SK-N-SH (cell line): ENCODE data around the gene OR2V1. TPM values are rescaled to one million over a fixed set of nuclear protein-coding genes. Genes with fewer than 3 reads are reported as not detected.

Experiments
- CTCF ChIA-PET: fragments of 300-600, 350-600 bp; formaldehyde crosslinking; extraction: SDS; loops from one replicate; lab custom pipeline; 2021; lab: Yijun Ruan, JAX
- POLR2A ChIA-PET: fragments of 350-600 bp; sonication (Branson Sonifier 250); formaldehyde crosslinking; extraction: SDS; loops from one replicate; lab custom pipeline; 2020; ENCODE audit warnings: antibody characterized with exemption, inconsistent platforms; lab: Yijun Ruan, JAX
- DNase-seq: peaks from one replicate; pipeline ENCODE4 v3.0.0; 2012
- H2AFZ ChIP-seq: fragments of 200-600 bp; sonication (generic); 2 replicates; pipeline ENCODE4 v1.8.1; 2016; ENCODE audit warnings: antibody characterized with exemption, mild to moderate bottlenecking, low read depth
- H3F3A ChIP-seq: fragments of 200-600 bp; sonication (generic); replicated peaks from 2 replicates; pipeline ENCODE3; 2016; ENCODE audit warnings: antibody characterized with exemption, mild to moderate bottlenecking; ENCODE audit not compliant: insufficient read depth
- H3K27ac ChIP-seq, 2 experiments: fragments of 200-500 bp in 1 of 2; fragments of 200-600 bp in 1 of 2; sonication (Bioruptor generic) in 1 of 2; sonication (generic), shearing (Covaris generic) in 1 of 2; 2 replicates each; pipeline versions ENCODE4 v1.5.1 to v1.6.1; 2014 to 2016; ENCODE audit warnings: low read depth in 2 of 2, inconsistent platforms in 1 of 2, low read length in 1 of 2, mild to moderate bottlenecking in 1 of 2, mixed read lengths in 1 of 2
- H3K27me3 ChIP-seq: fragments of 200-600 bp; sonication (generic), shearing (Covaris generic); 2 replicates; pipeline ENCODE4 v1.6.1; 2016; ENCODE audit warnings: mixed run types; ENCODE audit not compliant: insufficient read depth
- H3K36me3 ChIP-seq, 2 experiments: fragments of 200-500 bp in 1 of 2; fragments of 200-600 bp in 1 of 2; sonication (Bioruptor generic) in 1 of 2; sonication (generic) in 1 of 2; replicated peaks in 1 of 2; 2 replicates each; pipeline versions ENCODE3 to v1.5.1; 2014 to 2016; ENCODE audit warnings: low read length in 1 of 2, mild to moderate bottlenecking in 1 of 2; ENCODE audit not compliant: insufficient read depth in 2 of 2, control insufficient read depth in 1 of 2
- H3K4me1 ChIP-seq, 2 experiments: fragments of 200-500 bp in 1 of 2; fragments of 200-600 bp in 1 of 2; sonication (Bioruptor generic) in 1 of 2; sonication (generic), shearing (Covaris generic) in 1 of 2; 2 replicates each; pipeline versions ENCODE4 v1.5.1 to v1.6.1; 2014 to 2016; ENCODE audit warnings: low read depth in 1 of 2, low read length in 1 of 2, mixed run types in 1 of 2; ENCODE audit not compliant: insufficient read depth in 2 of 2, control insufficient read depth in 1 of 2
- H3K4me2 ChIP-seq: fragments of 200-600 bp; sonication (generic), shearing (Covaris generic); 2 replicates; pipeline ENCODE4 v1.6.1; 2017; ENCODE audit warnings: mixed run types
- H3K4me3 ChIP-seq, 2 experiments: fragments of 200-500 bp in 1 of 2; fragments of 200-600 bp in 1 of 2; sonication (Bioruptor generic) in 1 of 2; sonication (generic), shearing (Covaris generic) in 1 of 2; 2 replicates each; pipeline versions ENCODE4 v1.5.1 to v1.8.1; 2014 to 2016; ENCODE audit warnings: low read depth in 2 of 2, inconsistent platforms in 1 of 2, low read length in 1 of 2, mild to moderate bottlenecking in 1 of 2, mixed read lengths in 1 of 2, moderate library complexity in 1 of 2
- H3K79me2 ChIP-seq: fragments of 200-600 bp; sonication (generic); 2 replicates; pipeline ENCODE4 v1.8.1; 2017; ENCODE audit warnings: mild to moderate bottlenecking; ENCODE audit not compliant: insufficient read depth
- H3K9ac ChIP-seq: fragments of 200-600 bp; sonication (generic); 2 replicates; pipeline ENCODE4 v1.6.1; 2017; ENCODE audit warnings: mixed run types
- H3K9me2 ChIP-seq: fragments of 200-600 bp; sonication (generic); 2 replicates; pipeline ENCODE4 v1.6.1; 2017; ENCODE audit warnings: mixed run types
- H3K9me3 ChIP-seq: fragments of 200-600 bp; sonication (generic); 2 replicates; pipeline ENCODE4 v1.6.1; 2017; ENCODE audit warnings: mixed run types, mild to moderate bottlenecking, moderate library complexity
- H4K20me1 ChIP-seq: fragments of 200-600 bp; sonication (generic); 2 replicates; pipeline ENCODE4 v1.6.1; 2017; ENCODE audit warnings: mild to moderate bottlenecking, mixed run types; ENCODE audit not compliant: insufficient read depth
- CHD2 ChIP-seq: fragments of 150-350 bp; IDR thresholded peaks from 2 replicates; pipeline ENCODE4 v1.6.1; 2018; ENCODE audit warnings: low read length; ENCODE audit not compliant: partially characterized antibody
- CTCF ChIP-seq: fragments of 200-600 bp; sonication (generic); IDR thresholded peaks from 2 replicates; pipeline ENCODE4 v1.6.1; 2017; ENCODE audit warnings: antibody characterized with exemption, mild to moderate bottlenecking, moderate library complexity
- FOSL2 ChIP-seq: IDR thresholded peaks from 2 replicates; pipeline ENCODE4 v1.4.0; 2012; ENCODE audit warnings: low read depth, mild to moderate bottlenecking, moderate library complexity, borderline replicate concordance
- FOXM1 ChIP-seq: IDR thresholded peaks from 2 replicates; pipeline ENCODE4 v1.4.0; 2012; ENCODE audit warnings: low read depth, mild to moderate bottlenecking
- GABPA ChIP-seq: IDR thresholded peaks from 2 replicates; pipeline ENCODE4 v1.4.0; 2012; ENCODE audit warnings: low read depth, mild to moderate bottlenecking
- MAX ChIP-seq: IDR thresholded peaks from 2 replicates; pipeline ENCODE4 v1.4.0; 2012; ENCODE audit warnings: low read depth
- MXI1 ChIP-seq: IDR thresholded peaks from 2 replicates; pipeline ENCODE4 v1.6.1; 2012; ENCODE audit warnings: mild to moderate bottlenecking, low read depth, low read length, improper control_type of control experiment
- RAD21 ChIP-seq: IDR thresholded peaks from 2 replicates; pipeline ENCODE4 v1.6.1; 2012; ENCODE audit warnings: mild to moderate bottlenecking, low read length
- SIN3A ChIP-seq: IDR thresholded peaks from 2 replicates; pipeline ENCODE4 v1.6.1; 2012; ENCODE audit warnings: low read depth, mild to moderate bottlenecking, low read length, moderate library complexity, borderline replicate concordance
- WGBS: methylation state at CpG from one replicate; pipeline ENCODE4 v1.1.6; 2017; ENCODE audit warnings: low lambda C conversion rate; 5-methylcytosine and 5-hydroxymethylcytosine counted together
- polyA plus RNA-seq, 3 experiments: library from polyadenylated mRNA; depleted of rRNA; stranded (reverse); fragments of >200 nt; gene quantifications; 2 replicates each; pipeline ENCODE4 v1.2.3, GENCODE V29; 2012

OR2V1 gene
- polyA plus RNA-seq, 1 of the 3 experiments (the other 2 are of a cell fraction) = not detected

- Histone ChIP-seq H3K4me3 (peak overlapping the region; percentile 39 to 44), H2AFZ (peak overlapping the region; percentile 73; the same call in 1 of the 2 replicates)
- WGBS = 7% methylated on average over 11 of the region's 11 CpGs
These were observed 42.1 kb upstream of the OR2V1 start for GRCh38 chr5:181173027-181173419.

GRCh38 chr5:181171782-181172181 is 40.8 kb upstream of the OR2V1 start:
- Histone ChIP-seq H2AFZ (no peak overlapping the region), H3K9ac (no peak overlapping the region), H4K20me1 (no peaks in the 10 kb centered on the region), H3K4me2 (no peak overlapping the region), H3K4me1 (no peaks in the 10 kb centered on the region; a peak in 1 of 4 replicates), H3K36me3 (no peaks in the 10 kb centered on the region), H3K27me3 (no peaks in the 10 kb centered on the region), H3K9me2 (no peaks in the 10 kb centered on the region), H3K27ac (no peak overlapping the region), H3F3A (peaks cover 11% of the 10 kb centered on the region), H3K9me3 (no peaks in the 10 kb centered on the region), H3K79me2 (no peaks in the 10 kb centered on the region), H3K4me3 (no peak overlapping the region)
- ChIA-PET CTCF (interaction anchor here (0.8 to 3.3 kb wide), 5 partner anchors 12 to 387 kb away, joined by 3 to 25 read pairs (median 5); no protein-coding TSS in a partner anchor), POLR2A (no interaction called here)
- WGBS = 48% methylated on average over 3 of the region's 3 CpGs
- no peak for TF ChIP-seq RAD21
- TF ChIP-seq FOXM1 = no peak
- TF ChIP-seq SIN3A = no peak
- no peak for TF ChIP-seq MXI1
- no peak for TF ChIP-seq CHD2
- no peak for TF ChIP-seq MAX
- TF ChIP-seq GABPA = no peak
- TF ChIP-seq FOSL2 = no peak
- no peak for DNase-seq

More at GRCh38 chr5:181173027-181173419, 42.1 kb upstream of the OR2V1 start:
- CTCF ChIA-PET = interaction anchor here (0.9 to 3.3 kb wide), 13 partner anchors 9 to 388 kb away, joined by 3 to 25 read pairs (median 4); no protein-coding TSS in a partner anchor
- H3K27me3 ChIP-seq = no peaks in the 10 kb centered on the region
- H3K27ac ChIP-seq = no peak overlapping the region
- H3K9ac ChIP-seq = no peak overlapping the region
- no peaks in the 10 kb centered on the region; a peak in 1 of 4 replicates for H3K4me1 ChIP-seq
- TF ChIP-seq RAD21 = peak; percentile 40
- TF ChIP-seq FOXM1 = no peak
- 0 out of 2 replicates have a peak, but pooled peaks have one; percentile 39 for TF ChIP-seq MXI1
- TF ChIP-seq CTCF = peak; percentile 51
- TF ChIP-seq MAX = peak; percentile 44; the same call in 1 of the 2 replicates
- TF ChIP-seq SIN3A = no peak
- peak overlapping the region; percentile 44 for H3K4me2 ChIP-seq
- DNase-seq = peak; percentile 53
- H3K9me2 ChIP-seq = no peaks in the 10 kb centered on the region
- no peaks in the 10 kb centered on the region for H3K9me3 ChIP-seq
- H4K20me1 ChIP-seq = no peaks in the 10 kb centered on the region
- no peaks in the 10 kb centered on the region for H3K79me2 ChIP-seq
- POLR2A ChIA-PET = interaction anchor here (1.0 to 1.8 kb wide), 3 partner anchors 11 to 51 kb away, joined by 3 to 4 read pairs (median 3); partner anchors contain the start of gene TRIM41
- H3F3A ChIP-seq = peaks cover under 1% of the 10 kb centered on the region
- H3K36me3 ChIP-seq = no peaks in the 10 kb centered on the region
